ENCODE results near the gene ARHGEF4.

ARHGEF4 gene

GRCh38 chr2:131035112-131035825, 198.6 kb downstream of the ARHGEF4 start:
- H3K4me3 ChIP-seq (ENCODE audit: low read length): peak overlapping the region; percentile 49
- TF ChIP-seq CTCF (conservative IDR thresholded peaks at IDR 0.05; ENCODE audit: low read length): no peak
- no peak for DNase-seq (ENCODE audit: low read depth)

- no peak for TF ChIP-seq CTCF (conservative IDR thresholded peaks at IDR 0.05; ENCODE audit: low read length)
- DNase-seq (ENCODE audit: low read depth): no peak
- H3K4me3 ChIP-seq (ENCODE audit: low read length): peak overlapping the region; percentile 49
Observed at GRCh38 chr2:131035826-131036231, 199.1 kb downstream of the ARHGEF4 start.

GRCh38 chr2:131036269-131036668, 199.6 kb downstream of the ARHGEF4 start:
- H3K4me3 ChIP-seq (ENCODE audit: low read length): no peak overlapping the region
- TF ChIP-seq CTCF (conservative IDR thresholded peaks at IDR 0.05; ENCODE audit: low read length): no peak
- no peak for DNase-seq (ENCODE audit: low read depth)

GRCh38 chr2:131036696-131037397, 200.1 kb downstream of the ARHGEF4 start:
- TF ChIP-seq CTCF (conservative IDR thresholded peaks at IDR 0.05; ENCODE audit: low read length): no peak
- H3K4me3 ChIP-seq (ENCODE audit: low read length): no peak overlapping the region
- no peak for DNase-seq (ENCODE audit: low read depth)

- H3K4me3 ChIP-seq (ENCODE audit: low read length): no peak overlapping the region
- no peak for TF ChIP-seq CTCF (conservative IDR thresholded peaks at IDR 0.05; ENCODE audit: low read length)
- no peak for DNase-seq (ENCODE audit: low read depth)
Observed at GRCh38 chr2:131037398-131038257, 200.9 kb downstream of the ARHGEF4 start.

GRCh38 chr2:131038258-131039100, 201.8 kb downstream of the ARHGEF4 start:
- DNase-seq (ENCODE audit: low read depth): no peak
- no peak for TF ChIP-seq CTCF (conservative IDR thresholded peaks at IDR 0.05; ENCODE audit: low read length)
- no peak overlapping the region for H3K4me3 ChIP-seq (ENCODE audit: low read length)
